Peyer's patch (tissue), 4 donors: ENCODE results near the gene SLC22A9. TPM values are rescaled to one million over a fixed set of nuclear protein-coding genes. Genes with fewer than 3 reads are reported as not detected.
"Not testable (repeated sequence)": the region's sequence is repeated elsewhere in the genome, so short reads cannot be mapped to it uniquely, and the experiment has no call there.

Source experiments
- DNase-seq, 3 donors: peaks; one replicate each; pipeline ENCODE4 v3.0.0-alpha.2; 2017 to 2019
- H3K27ac ChIP-seq, 4 donors: fragments of 200-600 bp; sonication (generic); one replicate each; pipeline ENCODE4 v1.5.1; 2016 to 2019
- H3K27me3 ChIP-seq, 2 donors: fragments of 200-600 bp; sonication (generic); one replicate each; pipeline ENCODE4 v1.5.1; 2019
- H3K36me3 ChIP-seq, 3 donors: fragments of 200-600 bp; sonication (generic); one replicate each; pipeline ENCODE4 v1.5.1; 2016 to 2019
- H3K4me1 ChIP-seq, 4 donors: fragments of 200-600 bp; sonication (generic); one replicate each; pipeline ENCODE4 v1.5.1; 2016 to 2019
- H3K4me3 ChIP-seq, 4 donors: fragments of 200-600 bp; sonication (generic); 1 replicate in 3 of 4; 2 replicates in 1 of 4; pipeline ENCODE4 v1.5.1; 2016 to 2019; ENCODE audit warnings: mild to moderate bottlenecking in 1 of 4
- H3K9me3 ChIP-seq, 4 donors: fragments of 200-600 bp; sonication (generic); one replicate each; pipeline ENCODE4 v1.5.1; 2016 to 2019; ENCODE audit warnings: mild to moderate bottlenecking in 1 of 4
- CTCF ChIP-seq, 6 experiments: fragments of 450-650 bp in 4 of 6; fragments of 200-600 bp in 2 of 6; sonication (generic) in 1 of 6; IDR thresholded peaks; one replicate each; pipeline ENCODE4 v1.5.1; 2017 to 2019; ENCODE audit warnings: antibody characterized with exemption in 6 of 6, mild to moderate bottlenecking in 3 of 6, moderate library complexity in 1 of 6
- POLR2A ChIP-seq, 2 donors: fragments of 450-650 bp; IDR thresholded peaks; one replicate each; pipeline ENCODE4 v1.5.1; 2017; ENCODE audit warnings: antibody characterized with exemption in 2 of 2, mild to moderate bottlenecking in 2 of 2, moderate library complexity in 2 of 2
- total RNA-seq, 4 donors: library from RNA; depleted of rRNA; stranded (reverse); fragments of >200 nt; gene quantifications; one replicate each; pipeline ENCODE4 v1.1.0, GENCODE V29; 2016

Gene SLC22A9
- total RNA-seq, 4 donors from 2014 or later = not detected

- DNase-seq = no peak
Measured at GRCh38 chr11:63427971-63428508, 58.5 kb downstream of the SLC22A9 start.

DNA sequence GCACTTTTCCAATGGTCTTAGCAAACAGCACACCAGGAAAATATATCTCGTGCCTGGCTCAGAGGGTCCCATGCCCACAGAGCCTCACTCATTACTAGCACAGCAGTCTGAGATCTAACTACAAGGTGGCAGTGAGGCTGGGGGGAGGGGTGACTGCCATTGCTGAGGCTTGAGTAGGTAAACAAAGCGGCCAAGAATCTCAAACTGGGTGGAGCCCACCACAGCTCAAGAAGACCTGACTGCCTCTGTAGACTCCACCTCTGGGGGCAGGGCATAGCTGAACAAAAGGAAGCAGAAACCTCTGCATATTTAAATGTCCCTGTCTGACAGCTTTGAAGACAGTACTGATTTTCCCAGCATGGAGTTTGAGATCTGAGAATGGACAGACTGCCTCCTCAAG lies 61.1 kb downstream of the SLC22A9 start:
- H3K27me3 ChIP-seq, H3K4me3 ChIP-seq, DNase-seq, H3K9me3 ChIP-seq, H3K27ac ChIP-seq, H3K4me1 ChIP-seq, H3K36me3 ChIP-seq: not testable (repeated sequence)

More at GRCh38 chr11:63427971-63428508, 58.5 kb downstream of the SLC22A9 start:
- no peaks in the 10 kb centered on the region for H3K4me1 ChIP-seq
- H3K27me3 ChIP-seq = no peaks in the 10 kb centered on the region
- H3K9me3 ChIP-seq = no peaks in the 10 kb centered on the region
- no peak overlapping the region for H3K4me3 ChIP-seq
- no peaks in the 10 kb centered on the region for H3K36me3 ChIP-seq
- TF ChIP-seq POLR2A (IDR thresholded peaks at IDR 0.05) (no peak), CTCF (IDR thresholded peaks at IDR 0.05) (no peak)
- H3K27ac ChIP-seq = no peak overlapping the region

DNA sequence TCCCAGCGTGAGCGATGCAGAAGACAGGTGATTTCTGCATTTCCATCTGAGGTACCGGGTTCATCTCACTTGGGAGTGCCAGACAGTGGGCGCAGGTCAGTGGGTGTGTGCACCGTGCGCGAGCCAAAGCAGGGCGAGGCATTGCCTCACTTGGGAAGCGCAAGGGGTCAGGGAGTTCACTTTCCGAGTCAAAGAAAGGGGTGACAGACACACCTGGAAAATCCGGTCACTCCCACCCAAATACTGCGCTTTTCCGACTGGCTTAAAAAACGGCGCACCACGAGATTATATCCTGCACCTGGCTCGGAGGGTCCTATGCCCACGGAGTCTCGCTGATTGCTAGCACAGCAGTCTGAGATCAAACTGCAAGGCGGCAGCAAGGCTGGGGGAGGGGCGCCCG lies 65.8 kb downstream of the SLC22A9 start:
- H3K9me3 ChIP-seq, DNase-seq, H3K4me1 ChIP-seq, H3K27me3 ChIP-seq, H3K27ac ChIP-seq, H3K36me3 ChIP-seq: not testable (repeated sequence)
- H3K4me3 ChIP-seq = peak overlapping the region in 1 of 4 donors; percentile 14

DNA sequence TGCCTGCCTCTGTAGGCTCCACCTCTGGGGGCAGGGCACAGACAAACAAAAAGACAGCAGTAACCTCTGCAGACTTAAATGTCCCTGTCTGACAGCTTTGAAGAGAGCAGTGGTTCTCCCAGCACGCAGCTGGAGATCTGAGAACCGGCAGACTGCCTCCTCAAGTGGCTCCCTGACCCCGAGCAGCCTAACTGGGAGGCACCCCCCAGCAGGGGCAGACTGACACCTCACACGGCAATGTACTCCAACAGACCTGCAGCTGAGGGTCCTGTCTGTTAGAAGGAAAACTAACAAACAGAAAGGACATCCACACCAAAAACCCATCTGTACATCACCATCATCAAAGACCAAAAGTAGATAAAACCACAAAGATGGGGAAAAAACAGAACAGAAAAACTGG lies 66.2 kb downstream of the SLC22A9 start:
- not testable (repeated sequence) for H3K27me3 ChIP-seq, H3K4me3 ChIP-seq, H3K27ac ChIP-seq, H3K9me3 ChIP-seq, H3K4me1 ChIP-seq, H3K36me3 ChIP-seq, DNase-seq

GRCh38 chr11:63443714-63444113 lies 74.1 kb downstream of the SLC22A9 start:
- DNase-seq = no peak
- Histone ChIP-seq H3K27ac (no peak overlapping the region), H3K4me3 (no peak overlapping the region), H3K4me1 (no peaks in the 10 kb centered on the region), H3K27me3 (no peaks in the 10 kb centered on the region), H3K36me3 (no peaks in the 10 kb centered on the region), H3K9me3 (no peaks in the 10 kb centered on the region)
- TF ChIP-seq POLR2A (IDR thresholded peaks at IDR 0.05) (no peak), CTCF (IDR thresholded peaks at IDR 0.05) (no peak)

DNA sequence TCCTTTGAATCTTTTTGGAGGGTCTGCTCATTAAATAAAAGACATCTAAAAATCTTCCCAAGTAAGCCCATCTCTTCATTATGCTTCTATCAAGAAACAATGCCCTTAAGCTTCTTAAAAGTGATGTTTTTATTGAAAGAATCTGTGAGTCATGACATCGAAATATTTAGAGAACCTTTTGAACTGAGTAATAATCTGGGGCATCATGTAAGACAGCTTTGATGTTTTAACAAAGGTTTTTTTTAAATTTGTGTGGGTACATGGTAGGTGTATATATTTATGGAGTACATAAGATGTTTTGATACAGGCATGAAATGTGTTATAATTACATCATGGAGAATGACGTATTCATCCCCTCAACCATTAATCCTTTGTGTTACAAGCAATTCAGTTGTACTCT lies 74.6 kb downstream of the SLC22A9 start:
- Histone ChIP-seq H3K4me3 (no peak overlapping the region), H3K4me1 (no peaks in the 10 kb centered on the region), H3K36me3 (no peaks in the 10 kb centered on the region), H3K27ac (no peak overlapping the region), H3K27me3 (no peaks in the 10 kb centered on the region), H3K9me3 (no peaks in the 10 kb centered on the region)
- no peak for DNase-seq
- TF ChIP-seq POLR2A (IDR thresholded peaks at IDR 0.05) (no peak), CTCF (IDR thresholded peaks at IDR 0.05) (no peak)

GRCh38 chr11:63445118-63445517 lies 75.5 kb downstream of the SLC22A9 start:
- no peaks in the 10 kb centered on the region for H3K27me3 ChIP-seq
- H3K4me3 ChIP-seq = no peak overlapping the region
- no peaks in the 10 kb centered on the region for H3K4me1 ChIP-seq
- DNase-seq = no peak
- no peak overlapping the region for H3K27ac ChIP-seq
- H3K9me3 ChIP-seq = no peaks in the 10 kb centered on the region
- TF ChIP-seq POLR2A (IDR thresholded peaks at IDR 0.05) (no peak), CTCF (IDR thresholded peaks at IDR 0.05) (no peak)
- H3K36me3 ChIP-seq = no peaks in the 10 kb centered on the region
